WTC11 (cell line): ENCODE measurements around the gene KCNK18. TPM values are rescaled to one million over a fixed set of nuclear protein-coding genes. Genes with fewer than 3 reads are reported as not detected.

Source experiments
- ATAC-seq: fragments of 200-7000 bp; cut with Tn5 transposase; 2 replicates; pipeline ENCODE4 v1.10.0; 2021; ENCODE audit warnings: mild to moderate bottlenecking, moderate library complexity
- CTCF ChIA-PET: fragments of 300-600 bp; sonication (Branson Sonifier 250); formaldehyde crosslinking; loops from one replicate; lab custom pipeline; 2021; ENCODE audit warnings: antibody characterized with exemption; lab: Charles Lee
- POLR2A ChIA-PET: fragments of 350-600 bp; sonication (Branson Sonifier 250); formaldehyde crosslinking; loops from one replicate; lab custom pipeline; 2021; ENCODE audit warnings: antibody characterized with exemption; lab: Charles Lee
- DNase-seq: peaks from one replicate; pipeline ENCODE4 v3.0.0; 2021; ENCODE audit warnings: low spot score
- H3K27ac Mint-ChIP-seq: 2 replicates; pipeline ENCODE4 v1.8.0; 2021; ENCODE audit warnings: mixed read lengths
- H3K27me3 Mint-ChIP-seq: 2 replicates; pipeline ENCODE4 v1.8.0; 2021; ENCODE audit warnings: low read depth, mild to moderate bottlenecking, moderate library complexity, mixed read lengths
- H3K36me3 Mint-ChIP-seq: 2 replicates; pipeline ENCODE4 v1.8.0; 2021; ENCODE audit warnings: mixed read lengths
- H3K4me1 Mint-ChIP-seq: 2 replicates; pipeline ENCODE4 v1.8.0; 2022; ENCODE audit warnings: mixed read lengths
- H3K4me3 Mint-ChIP-seq: 2 replicates; pipeline ENCODE4 v1.8.0; 2021; ENCODE audit warnings: mild to moderate bottlenecking, moderate library complexity, mixed read lengths
- H3K9me3 Mint-ChIP-seq: 2 replicates; pipeline ENCODE4 v1.8.0; 2021; ENCODE audit warnings: mixed read lengths
- ARID4B ChIP-seq: sonication (generic); formaldehyde crosslinking; IDR thresholded peaks from 2 replicates; pipeline ENCODE4 v1.8.0; 2023; ENCODE audit warnings: missing genetic modification reagents, mild to moderate bottlenecking, borderline replicate concordance
- ATF2 ChIP-seq: sonication (generic); formaldehyde crosslinking; IDR thresholded peaks from 2 replicates; pipeline ENCODE4 v1.8.1; 2022; ENCODE audit warnings: low read depth, missing genetic modification reagents, borderline replicate concordance
- CREM ChIP-seq: sonication (generic); formaldehyde crosslinking; IDR thresholded peaks from 2 replicates; pipeline ENCODE4 v1.8.1; 2022; ENCODE audit warnings: mild to moderate bottlenecking, missing genetic modification reagents, moderate library complexity
- E2F5 ChIP-seq: sonication (generic); formaldehyde crosslinking; IDR thresholded peaks from 2 replicates; pipeline ENCODE4 v1.8.1; 2022; ENCODE audit warnings: mild to moderate bottlenecking, moderate library complexity, missing genetic modification reagents
- ETV6 ChIP-seq: sonication (generic); formaldehyde crosslinking; IDR thresholded peaks from 2 replicates; pipeline ENCODE4 v1.8.1; 2022; ENCODE audit warnings: mild to moderate bottlenecking, missing genetic modification reagents
- IRF2 ChIP-seq: sonication (generic); formaldehyde crosslinking; IDR thresholded peaks from 2 replicates; pipeline ENCODE4 v1.8.0; 2022; ENCODE audit warnings: low read depth, missing genetic modification reagents, borderline replicate concordance
- MYBL2 ChIP-seq: sonication (generic); formaldehyde crosslinking; IDR thresholded peaks from 2 replicates; pipeline ENCODE4 v1.8.1; 2023; ENCODE audit warnings: mild to moderate bottlenecking, moderate library complexity, missing genetic modification reagents
- NFATC4 ChIP-seq: fragments of 250-450 bp; sonication (Bioruptor Pico); IDR thresholded peaks from 2 replicates; pipeline ENCODE4 v1.9.0; 2021; ENCODE audit warnings: mild to moderate bottlenecking
- PRDM15 ChIP-seq: sonication (generic); formaldehyde crosslinking; IDR thresholded peaks from 2 replicates; pipeline ENCODE4 v1.8.0; 2022; ENCODE audit warnings: missing genetic modification reagents
- RELA ChIP-seq: sonication (generic); formaldehyde crosslinking; IDR thresholded peaks from 2 replicates; pipeline ENCODE4 v1.8.1; 2022; ENCODE audit warnings: missing genetic modification reagents, mild to moderate bottlenecking, borderline replicate concordance
- SMAD3 ChIP-seq: sonication (generic); formaldehyde crosslinking; IDR thresholded peaks from 2 replicates; pipeline ENCODE4 v1.8.0; 2022; ENCODE audit warnings: missing genetic modification reagents, mild to moderate bottlenecking, borderline replicate concordance
- SOX15 ChIP-seq: fragments of 250-450 bp; sonication (Bioruptor Pico); IDR thresholded peaks from 2 replicates; pipeline ENCODE4 v1.9.0; 2021; ENCODE audit warnings: mild to moderate bottlenecking
- SP1 ChIP-seq: sonication (generic); formaldehyde crosslinking; conservative IDR thresholded peaks from 2 replicates; pipeline ENCODE4 v1.8.1; 2022; ENCODE audit warnings: missing genetic modification reagents
- TEAD1 ChIP-seq: sonication (generic); formaldehyde crosslinking; IDR thresholded peaks from 2 replicates; pipeline ENCODE4 v1.8.0; 2022; ENCODE audit warnings: mild to moderate bottlenecking, missing genetic modification reagents
- ZBTB43 ChIP-seq: sonication (generic); formaldehyde crosslinking; IDR thresholded peaks from 2 replicates; pipeline ENCODE4 v1.8.1; 2023; ENCODE audit warnings: mild to moderate bottlenecking, missing genetic modification reagents
- ZNF138 ChIP-seq: sonication (generic); formaldehyde crosslinking; conservative IDR thresholded peaks from 2 replicates; pipeline ENCODE4 v1.8.1; 2022; ENCODE audit warnings: mild to moderate bottlenecking, moderate library complexity, missing genetic modification reagents
- ZNF219 ChIP-seq: sonication (generic); formaldehyde crosslinking; IDR thresholded peaks from 2 replicates; pipeline ENCODE4 v1.8.0; 2023; ENCODE audit warnings: missing genetic modification reagents, mild to moderate bottlenecking, borderline replicate concordance
- ZNF512 ChIP-seq: sonication (generic); formaldehyde crosslinking; IDR thresholded peaks from 2 replicates; pipeline ENCODE4 v1.8.1; 2022; ENCODE audit warnings: missing genetic modification reagents, borderline replicate concordance
- ZSCAN18 ChIP-seq: fragments of 250-450 bp; sonication (Bioruptor Pico); IDR thresholded peaks from 2 replicates; pipeline ENCODE4 v2.1.2; 2022; ENCODE audit warnings: mild to moderate bottlenecking, moderate library complexity
- total RNA-seq: library from RNA; stranded (reverse); gene quantifications from 3 replicates; pipeline ENCODE4 v1.2.3, GENCODE V29; 2021

Gene KCNK18
- total RNA-seq, 1 experiment from 2014 or later = not detected

GRCh38 chr10:117204316-117204715 is 7.0 kb downstream of the KCNK18 start:
- H3K36me3 Mint-ChIP-seq = no peaks in the 10 kb centered on the region; the same call in 1 of the 2 replicates
- peaks cover 7% of the 10 kb centered on the region for H3K9me3 Mint-ChIP-seq
- no peak overlapping the region for H3K4me3 Mint-ChIP-seq
- TF ChIP-seq ATF2 (CRISPR knock-in tag) (no peak), ZNF138 (CRISPR knock-in tag) (no peak), IRF2 (CRISPR knock-in tag) (no peak), TEAD1 (CRISPR knock-in tag) (no peak), ZSCAN18 (CRISPR knock-in tag) (no peak), ZNF219 (CRISPR knock-in tag) (no peak)
- CTCF ChIA-PET = interaction anchor here (0.6 to 3.2 kb wide), 2 partner anchors 12 to 121 kb away, joined by 3 to 18 read pairs; no protein-coding TSS in a partner anchor
- no peak overlapping the region for H3K27ac Mint-ChIP-seq
- ATAC-seq (no peak), DNase-seq (no peak)
- no peaks in the 10 kb centered on the region; the same call in 1 of the 2 replicates for H3K27me3 Mint-ChIP-seq
- POLR2A ChIA-PET = no interaction called here
- 0 out of 2 replicates have a peak, but pooled peaks cover 5% of the 10 kb centered on the region for H3K4me1 Mint-ChIP-seq

GRCh38 chr10:117212176-117212575 is 14.9 kb downstream of the KCNK18 start:
- POLR2A ChIA-PET = no interaction called here
- Mint-ChIP-seq H3K27ac (no peak overlapping the region), H3K27me3 (peaks cover 57% of the 10 kb centered on the region), H3K4me1 (peaks cover 6% of the 10 kb centered on the region; the same call in 1 of the 2 replicates), H3K9me3 (peaks cover 28% of the 10 kb centered on the region), H3K4me3 (no peak overlapping the region), H3K36me3 (peaks cover 8% of the 10 kb centered on the region)
- no peak for TF ChIP-seq ZNF512
- no peak for TF ChIP-seq SMAD3 (CRISPR knock-in tag)
- TF ChIP-seq SOX15 (CRISPR knock-in tag) = no peak
- no peak for TF ChIP-seq NFATC4 (CRISPR knock-in tag)
- no peak for TF ChIP-seq MYBL2 (CRISPR knock-in tag)
- no peak for TF ChIP-seq ARID4B (CRISPR knock-in tag)
- TF ChIP-seq TEAD1 (CRISPR knock-in tag) = no peak
- TF ChIP-seq IRF2 (CRISPR knock-in tag) = no peak
- TF ChIP-seq PRDM15 (CRISPR knock-in tag) = no peak
- TF ChIP-seq SP1 (CRISPR knock-in tag) = no peak
- no peak for TF ChIP-seq CREM (CRISPR knock-in tag)
- TF ChIP-seq ETV6 (CRISPR knock-in tag) = no peak
- TF ChIP-seq RELA (CRISPR knock-in tag) = no peak
- no peak for TF ChIP-seq E2F5 (CRISPR knock-in tag)
- no peak for TF ChIP-seq ZBTB43 (CRISPR knock-in tag)
- CTCF ChIA-PET = interaction anchor here (1.0 kb wide), 1 partner anchor 741 kb away, joined by 3 read pairs; no protein-coding TSS in a partner anchor
- DNase-seq (no peak), ATAC-seq (no peak)
